HEK293T (cell line): ENCODE results near the gene TBC1D2.

Experiments
- BHLHE40 ChIP-seq: fragments of 450-650 bp; IDR thresholded peaks from 2 replicates; pipeline ENCODE4 v1.6.1; 2016; ENCODE audit warnings: mild to moderate bottlenecking, moderate library complexity, borderline replicate concordance
- CTBP1 ChIP-seq: fragments of 450-650 bp; IDR thresholded peaks from 2 replicates; pipeline ENCODE4 v1.6.1; 2016; ENCODE audit warnings: borderline replicate concordance
- FOXA1 ChIP-seq: fragments of 450-650 bp; IDR thresholded peaks from 2 replicates; pipeline ENCODE4 v1.6.1; 2016; ENCODE audit warnings: mild to moderate bottlenecking
- FOXK2 ChIP-seq: fragments of 450-650 bp; IDR thresholded peaks from 2 replicates; pipeline ENCODE4 v1.6.1; 2016; ENCODE audit warnings: mild to moderate bottlenecking
- FOXM1 ChIP-seq: fragments of 450-650 bp; IDR thresholded peaks from 2 replicates; pipeline ENCODE4 v1.6.1; 2017; ENCODE audit warnings: mild to moderate bottlenecking, borderline replicate concordance
- L3MBTL2 ChIP-seq: fragments of 450-650 bp; conservative IDR thresholded peaks from 2 replicates; pipeline ENCODE4 v1.6.1; 2016; ENCODE audit warnings: mild to moderate bottlenecking
- NFRKB ChIP-seq: fragments of 450-650 bp; IDR thresholded peaks from 2 replicates; pipeline ENCODE4 v1.6.1; 2016; ENCODE audit warnings: mild to moderate bottlenecking, moderate library complexity
- PKNOX1 ChIP-seq: fragments of 450-650 bp; IDR thresholded peaks from 2 replicates; pipeline ENCODE4 v1.6.1; 2016
- SP1 ChIP-seq: fragments of 450-650 bp; IDR thresholded peaks from 2 replicates; pipeline ENCODE4 v1.6.1; 2017
- SUZ12 ChIP-seq: fragments of 450-650 bp; IDR thresholded peaks from 2 replicates; pipeline ENCODE4 v1.6.1; 2016; ENCODE audit warnings: mild to moderate bottlenecking
- TARDBP ChIP-seq: fragments of 450-650 bp; IDR thresholded peaks from 2 replicates; pipeline ENCODE4 v1.6.1; 2016
- ZNF384 ChIP-seq: fragments of 450-650 bp; IDR thresholded peaks from 2 replicates; pipeline ENCODE4 v1.6.1; 2016

- TF ChIP-seq FOXA1 (no peak), NFRKB (no peak), SUZ12 (no peak), FOXM1 (no peak), TARDBP (no peak), L3MBTL2 (no peak), ZNF384 (no peak), PKNOX1 (no peak), BHLHE40 (no peak), FOXK2 (no peak), SP1 (no peak), CTBP1 (no peak)
Observed at GRCh38 chr9:98159790-98160189, 95.7 kb downstream of the TBC1D2 start.
